GM21576 (cell line): ENCODE results near the gene LYRM4.

Experiments used
- ATAC-seq: cut with Tn5 transposase; IDR thresholded peaks from one replicate; pipeline ENCODE4 v1.9.1; 2021; ENCODE audit warnings: mild to moderate bottlenecking, moderate library complexity; ENCODE audit not compliant: unreplicated experiment

Gene LYRM4

DNA sequence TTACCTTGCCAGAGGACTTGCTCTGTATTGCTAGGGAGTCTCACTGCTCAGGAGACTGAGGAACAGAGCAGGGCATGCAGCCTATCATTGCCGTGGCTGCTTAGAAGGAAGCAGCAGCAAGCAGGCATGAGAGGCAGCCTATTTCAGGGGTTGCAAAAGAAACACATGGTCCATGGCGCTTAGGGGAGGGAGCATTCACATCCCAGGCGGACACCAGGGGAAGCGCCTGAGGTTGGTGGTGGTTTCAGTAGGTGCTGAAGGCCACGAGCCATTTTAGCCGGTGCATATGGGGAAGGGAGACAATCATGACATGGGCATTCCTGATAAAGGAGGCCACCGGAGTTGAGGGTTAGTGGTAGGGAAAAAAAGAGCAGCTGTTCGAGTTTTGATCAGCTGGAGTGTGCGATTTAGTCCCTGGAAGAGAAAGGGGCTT, 21.5 kb upstream of the LYRM4 start:
- no peak for ATAC-seq

DNA sequence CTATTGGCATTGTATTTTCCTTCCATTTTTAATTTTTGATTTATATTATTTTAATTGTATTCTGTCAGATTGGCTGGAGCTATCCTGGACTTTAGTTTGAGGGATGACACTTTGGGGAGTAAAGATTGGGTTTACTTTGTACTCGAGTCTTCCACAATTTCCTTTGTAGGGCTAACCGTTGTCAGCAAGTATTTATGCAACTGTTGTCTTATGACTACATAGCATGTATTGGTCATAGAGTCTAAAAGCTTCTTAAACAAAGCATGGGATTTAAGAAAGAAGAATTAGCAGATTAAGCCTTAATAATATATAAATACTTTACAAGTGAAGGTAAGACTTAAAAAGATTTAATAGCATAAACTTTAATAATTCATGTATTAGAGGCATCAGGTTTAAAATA, 20.2 kb upstream of the LYRM4 start:
- no peak for ATAC-seq

DNA sequence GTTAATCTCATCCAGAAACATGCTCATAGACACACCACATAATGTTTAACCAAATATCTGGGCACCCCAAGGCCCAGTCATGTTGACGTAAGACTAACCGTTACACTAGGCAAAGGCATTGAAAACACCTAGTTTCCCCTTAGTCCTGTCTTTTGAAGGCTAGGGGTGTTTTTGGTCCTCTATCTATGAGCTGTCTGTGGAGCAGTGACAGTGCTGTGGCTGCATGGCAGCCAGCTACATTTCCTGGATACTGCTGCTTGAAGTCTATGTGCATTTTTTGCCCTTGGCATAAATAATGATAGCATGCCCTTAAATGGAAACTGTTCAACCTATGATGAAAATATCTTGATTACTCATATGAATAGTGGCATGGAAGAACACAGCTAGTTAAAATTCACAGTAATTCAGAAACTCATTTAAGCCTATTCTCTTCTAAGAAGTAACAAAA, 19.2 kb upstream of the LYRM4 start:
- ATAC-seq, result no peak

DNA sequence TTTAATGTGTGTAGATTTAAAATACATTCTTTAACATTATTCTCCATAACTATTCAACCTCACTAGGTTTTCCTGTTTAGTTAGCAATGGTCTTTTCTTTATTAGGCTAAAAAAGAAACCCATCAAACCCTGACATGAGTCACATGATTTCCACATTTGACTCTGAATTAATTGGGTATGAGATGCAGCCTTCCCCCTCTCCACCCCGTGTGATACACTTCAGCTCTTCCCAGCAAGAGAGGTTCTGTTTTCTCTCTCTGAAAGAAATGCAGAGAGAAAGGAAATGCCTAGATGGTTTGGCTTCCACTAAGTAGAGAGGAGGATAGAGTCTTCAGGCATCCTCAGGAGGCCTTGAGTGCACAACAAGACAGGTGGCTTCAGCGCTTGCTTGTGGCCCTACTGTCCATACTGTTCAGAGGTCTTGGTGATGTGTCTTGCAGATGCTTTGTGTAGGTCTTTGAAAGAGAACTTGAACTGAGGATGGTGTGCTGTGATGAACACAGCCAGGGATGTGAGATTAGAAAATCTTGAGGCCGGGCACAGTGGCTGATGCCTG, 17.9 kb upstream of the LYRM4 start:
- no peak for ATAC-seq

DNA sequence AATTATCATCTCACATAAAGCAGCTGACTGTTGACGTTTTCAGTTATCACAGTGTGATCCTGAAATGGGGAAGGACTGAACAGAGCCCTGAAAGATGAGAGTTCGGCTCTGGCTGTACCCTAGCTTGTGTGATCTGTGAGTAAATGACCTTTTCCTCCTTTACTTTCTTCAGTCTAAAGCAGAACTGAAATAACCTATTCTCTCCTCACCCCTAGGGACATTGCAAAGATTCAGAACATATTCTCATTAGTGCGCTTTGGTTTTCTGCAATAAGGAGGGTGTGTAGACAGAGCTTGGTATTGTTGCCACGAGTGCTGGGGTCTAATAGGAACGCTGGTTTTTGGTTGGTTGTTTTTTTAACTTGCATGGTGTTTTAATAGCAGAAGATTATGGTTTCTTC, 17.3 kb upstream of the LYRM4 start:
- peak; percentile 72 for ATAC-seq

DNA sequence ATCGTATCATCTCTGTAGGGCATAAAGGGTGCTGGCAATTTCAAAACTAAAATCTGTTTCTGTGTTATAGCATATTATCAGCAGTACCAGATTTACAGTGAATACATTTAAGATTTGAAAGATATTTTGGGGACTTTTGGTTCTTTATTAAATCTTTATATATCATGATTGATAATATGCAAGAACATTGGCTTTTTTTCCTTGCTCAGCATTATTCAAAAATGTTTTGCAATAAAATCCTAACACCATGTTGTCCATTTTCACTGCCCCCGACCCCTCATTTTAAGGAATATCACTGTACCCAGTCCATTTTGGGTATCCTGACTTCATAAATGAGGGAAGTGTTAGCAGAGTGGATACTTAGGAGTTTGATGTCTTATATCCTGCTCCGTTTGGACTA, 16.8 kb upstream of the LYRM4 start:
- no peak for ATAC-seq

DNA sequence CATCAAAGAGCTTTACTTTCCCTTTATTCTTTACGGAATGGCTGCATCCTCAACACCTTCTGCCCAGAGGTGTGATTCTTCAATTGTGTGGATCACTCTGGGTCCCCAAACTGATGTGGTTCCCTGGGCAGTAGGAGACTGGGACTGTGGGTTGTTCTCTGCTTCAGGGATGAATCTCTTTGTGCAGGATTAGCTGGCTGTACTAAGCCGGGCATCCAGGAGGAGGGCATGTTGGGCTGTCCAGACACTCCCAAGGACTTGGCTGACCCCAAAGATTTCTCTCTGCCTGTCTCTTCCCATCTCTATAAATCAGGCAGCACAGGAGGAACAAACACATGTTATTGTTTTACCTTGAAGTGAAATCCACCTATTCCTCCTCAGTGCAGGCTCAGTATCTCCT, 15.8 kb upstream of the LYRM4 start:
- no peak for ATAC-seq

DNA sequence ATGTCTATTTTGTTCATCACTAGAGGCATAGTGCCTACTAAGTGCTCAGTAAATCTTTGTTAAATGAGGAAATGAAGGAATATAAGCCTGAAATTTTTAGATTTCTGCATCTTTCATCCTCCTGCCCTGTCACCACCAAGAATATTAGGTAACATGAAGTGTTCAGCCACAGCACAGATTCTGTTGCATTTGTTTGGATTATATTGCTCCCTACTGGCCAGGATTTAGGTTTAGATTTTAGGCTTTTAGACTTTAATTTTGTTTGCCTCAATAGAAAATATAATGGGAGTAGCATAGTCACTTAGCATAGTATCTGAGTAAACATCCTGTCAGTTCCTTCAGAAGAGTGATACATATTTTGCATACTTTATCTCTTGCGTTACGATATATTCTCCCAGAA, 14.7 kb upstream of the LYRM4 start:
- ATAC-seq, result no peak

DNA sequence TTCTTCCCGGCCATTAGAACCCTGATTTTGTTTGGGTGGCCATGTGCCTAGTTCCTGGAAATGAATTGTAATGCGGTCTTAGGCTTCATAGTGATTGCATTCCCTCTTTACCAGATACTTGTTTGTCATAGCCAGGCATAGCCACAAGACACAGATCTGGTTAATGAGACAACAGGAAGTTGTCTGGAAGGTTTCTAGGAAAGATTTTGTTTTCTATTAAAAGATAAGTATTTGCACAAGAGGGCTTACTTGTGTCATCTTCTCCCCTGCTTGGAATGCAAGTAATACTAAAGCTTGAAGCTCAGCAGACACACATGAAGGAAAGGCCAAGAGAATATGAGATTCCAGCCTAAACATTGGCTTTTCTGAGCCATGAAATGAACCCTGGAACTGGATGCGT, 13.5 kb upstream of the LYRM4 start:
- ATAC-seq, result no peak

DNA sequence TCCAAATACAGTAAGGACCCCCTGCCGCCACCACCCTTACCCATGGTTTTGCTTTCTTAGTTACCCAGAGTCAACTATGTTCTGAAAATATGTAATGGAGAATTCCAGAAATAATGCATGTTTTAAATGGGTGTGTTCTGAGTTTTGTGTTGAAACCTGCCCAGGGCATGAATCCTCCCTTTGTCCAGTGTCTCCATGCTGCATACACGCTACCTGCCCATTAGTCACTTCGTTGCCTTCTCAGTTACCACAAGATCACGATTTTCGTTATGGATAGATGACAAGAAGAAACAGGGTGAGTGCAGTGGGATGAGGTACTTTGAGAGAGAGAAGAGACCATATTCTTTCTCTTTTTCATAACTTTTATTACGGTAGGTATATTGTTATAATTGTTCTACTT, 11.2 kb upstream of the LYRM4 start:
- no peak for ATAC-seq

DNA sequence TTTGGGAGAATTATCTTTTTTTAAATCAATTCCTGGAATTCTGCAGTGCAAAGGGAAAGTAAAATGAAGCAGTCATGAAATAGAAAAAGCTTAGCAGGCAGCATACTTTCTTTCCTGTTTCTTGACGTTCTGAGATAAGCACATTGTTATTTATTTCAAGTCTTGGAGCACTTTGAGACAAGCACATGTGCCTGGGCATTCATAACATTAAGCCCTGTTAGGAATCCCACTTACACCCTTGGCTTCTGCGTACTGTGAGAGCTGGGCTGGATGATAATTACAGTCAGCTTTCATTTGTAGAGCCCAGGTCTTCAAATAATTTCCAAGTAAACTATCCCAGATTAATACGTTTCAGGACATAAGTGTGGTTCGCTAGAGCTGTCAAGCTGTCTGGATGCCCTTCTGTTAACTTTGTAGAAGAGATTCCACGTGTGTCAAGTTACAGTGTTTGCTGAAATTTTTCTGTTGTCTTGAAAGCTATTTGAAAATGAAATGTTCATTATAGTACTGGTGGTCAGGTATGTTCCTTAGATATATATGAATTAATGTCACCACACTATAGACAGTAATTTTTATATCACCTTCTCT, 9.4 kb upstream of the LYRM4 start:
- no peak for ATAC-seq

DNA sequence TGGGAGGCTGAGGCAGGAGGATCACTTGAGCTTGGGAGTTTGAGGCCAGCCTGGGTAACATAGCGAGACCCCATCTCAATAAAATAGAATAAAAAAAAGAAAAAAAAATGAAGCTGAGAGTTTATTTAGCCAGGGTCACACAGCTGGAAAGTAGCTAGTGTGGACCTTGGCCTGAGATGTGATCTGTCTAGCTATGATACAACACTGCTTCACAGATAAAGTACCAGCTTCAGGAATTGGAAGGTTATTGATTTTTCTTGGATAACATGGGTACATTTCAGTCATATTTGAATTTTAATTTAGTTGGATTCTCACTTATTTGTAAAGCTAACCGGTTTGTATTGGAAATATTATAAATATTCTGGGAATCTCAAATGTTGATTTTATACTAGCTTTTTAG, 5.7 kb upstream of the LYRM4 start:
- no peak for ATAC-seq

DNA sequence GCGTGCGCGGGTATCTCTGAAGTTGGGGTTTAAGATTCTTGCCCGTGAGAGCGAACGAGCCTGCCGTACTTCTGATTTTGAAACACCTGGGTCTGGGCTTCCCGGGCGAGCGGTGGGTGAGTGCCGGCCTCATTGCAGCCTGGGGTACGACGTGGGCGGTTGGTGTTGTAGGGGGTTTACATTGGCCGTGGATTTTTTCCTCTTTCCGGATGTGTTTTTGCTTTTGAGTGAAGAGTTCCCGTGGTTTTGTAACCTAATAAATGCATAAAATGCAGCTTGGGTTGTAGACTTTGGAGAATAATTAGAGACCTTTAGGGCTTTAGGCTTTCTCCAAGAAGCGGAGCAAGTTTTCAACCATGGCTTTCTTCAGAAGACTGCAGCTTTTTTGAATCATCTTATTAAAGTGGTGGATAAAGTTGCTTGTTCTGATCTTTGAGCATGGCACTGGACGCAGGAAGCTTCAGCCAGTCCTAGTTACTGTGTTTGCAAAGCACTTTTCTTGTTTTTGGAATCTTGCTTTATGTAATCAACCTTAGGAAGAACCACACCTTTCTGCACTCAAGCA, 877 bp upstream of the LYRM4 start:
- ATAC-seq, result no peak

DNA sequence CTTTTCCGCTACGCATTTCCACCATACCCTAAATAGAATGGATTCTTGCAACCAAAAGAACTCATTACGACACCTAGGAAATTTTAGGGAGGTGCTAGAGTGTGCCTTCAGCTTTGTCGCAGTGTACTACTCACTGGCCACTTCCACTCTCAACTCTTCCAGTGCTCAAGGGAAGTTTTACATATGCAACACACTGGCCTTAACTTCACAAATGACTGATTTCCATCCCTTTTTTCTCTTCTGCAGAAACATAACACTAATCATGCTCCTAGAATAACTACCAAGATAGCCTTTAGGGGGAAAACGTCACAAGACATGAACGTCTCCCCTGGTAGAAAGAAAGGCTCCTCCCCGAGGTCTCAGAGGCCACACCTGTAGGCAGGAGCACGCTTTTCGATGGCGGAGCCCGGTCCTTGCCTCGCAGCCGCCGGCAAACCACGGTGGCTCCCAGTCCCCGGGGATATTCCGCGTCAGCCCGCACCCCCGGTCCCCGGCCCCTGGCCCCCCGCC, 584 bp downstream of the LYRM4 start:
- ATAC-seq, result peak; percentile 61

DNA sequence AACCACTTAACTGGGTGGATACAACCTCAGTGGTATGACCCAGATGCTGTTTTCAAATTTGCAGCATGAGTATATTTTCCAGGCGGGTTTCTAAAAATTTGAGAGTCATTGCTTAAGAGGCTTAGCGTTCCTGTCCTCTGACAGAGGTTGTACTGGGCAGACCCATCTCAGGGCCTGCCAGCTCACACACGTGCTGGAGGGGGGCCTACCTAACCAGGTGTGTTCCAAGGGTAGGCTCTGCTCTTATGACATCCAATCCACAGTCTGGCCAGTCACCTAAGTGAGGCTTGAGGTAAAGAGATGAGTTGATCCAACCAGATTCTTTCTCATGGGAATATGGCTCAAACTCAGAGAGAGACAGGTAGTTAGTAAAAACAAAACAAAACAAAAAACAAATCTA, 1.3 kb downstream of the LYRM4 start:
- ATAC-seq, result no peak

DNA sequence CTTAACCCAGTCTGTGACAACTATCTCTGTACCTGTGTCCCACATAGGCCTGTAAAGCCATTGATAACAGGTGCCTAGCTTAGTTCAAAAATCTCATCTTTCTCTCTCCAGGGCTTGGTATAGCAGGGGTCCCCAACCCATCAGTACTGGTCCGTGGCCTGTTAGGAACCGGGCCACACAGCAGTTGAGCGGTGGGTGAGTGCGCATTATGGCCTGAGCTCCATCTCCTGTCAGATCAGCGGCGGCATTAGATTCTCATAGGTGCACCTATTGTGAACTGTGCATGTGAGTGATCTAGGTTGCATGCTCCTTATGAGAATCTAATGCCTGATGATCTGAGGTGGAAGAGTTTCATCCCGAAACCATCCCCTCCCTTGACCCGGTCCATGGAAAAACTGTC, 3.4 kb downstream of the LYRM4 start:
- ATAC-seq, result no peak

DNA sequence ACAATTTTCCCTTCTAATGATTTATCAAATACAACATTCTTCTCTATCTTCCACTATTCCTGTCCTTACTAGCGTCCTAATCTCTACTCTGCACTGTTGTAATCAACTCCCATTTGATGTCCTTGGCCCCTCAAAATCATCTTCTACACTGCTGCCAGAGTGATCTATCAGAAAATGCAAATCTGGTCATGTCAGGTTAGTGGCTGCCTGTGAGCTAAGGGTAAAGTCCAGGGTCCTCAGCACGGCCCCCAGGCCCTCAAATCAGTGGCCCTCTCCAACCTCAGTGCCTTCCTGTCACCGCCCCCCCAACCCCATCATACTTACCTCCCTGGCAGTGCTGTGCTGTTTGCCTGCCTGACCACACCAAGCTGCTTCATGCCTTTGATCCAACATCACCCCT, 3.8 kb downstream of the LYRM4 start:
- ATAC-seq, result no peak

DNA sequence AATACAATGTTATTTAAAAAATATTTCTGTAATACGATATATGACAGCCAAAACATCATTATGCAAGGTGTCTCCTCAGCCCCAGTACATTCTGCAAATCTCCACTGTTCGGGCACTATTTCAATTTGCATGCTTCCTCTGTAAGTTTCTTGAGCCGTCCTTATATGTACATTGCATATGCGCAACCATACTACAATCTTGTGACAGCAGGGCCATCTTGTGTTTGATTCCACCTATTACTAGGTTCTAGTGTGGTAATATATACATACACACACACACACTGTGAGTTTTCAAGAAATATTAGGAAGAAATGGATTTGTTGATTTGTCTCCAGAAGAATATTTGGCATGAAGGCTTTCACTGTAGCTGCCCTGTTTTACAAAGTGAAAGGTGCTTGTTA, 9.8 kb downstream of the LYRM4 start:
- no peak for ATAC-seq

DNA sequence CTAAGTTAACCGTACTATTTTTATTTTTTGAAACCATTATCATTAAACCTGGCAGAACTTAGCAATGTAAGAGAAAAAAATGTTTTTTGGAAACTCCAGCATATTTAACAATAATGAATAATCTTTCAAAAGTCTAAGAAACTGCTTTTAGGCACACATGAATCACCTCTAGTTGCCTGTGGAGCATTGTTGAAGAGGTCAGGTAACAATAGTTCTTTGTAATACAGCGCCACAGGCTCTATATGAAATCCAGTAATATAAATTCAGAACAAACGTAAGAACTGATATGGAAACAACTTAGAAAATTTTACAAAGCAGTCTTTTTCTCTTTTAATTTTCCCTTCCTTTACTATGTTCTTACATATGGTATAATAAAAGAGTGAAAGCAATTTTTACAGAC, 10.3 kb downstream of the LYRM4 start:
- no peak for ATAC-seq

DNA sequence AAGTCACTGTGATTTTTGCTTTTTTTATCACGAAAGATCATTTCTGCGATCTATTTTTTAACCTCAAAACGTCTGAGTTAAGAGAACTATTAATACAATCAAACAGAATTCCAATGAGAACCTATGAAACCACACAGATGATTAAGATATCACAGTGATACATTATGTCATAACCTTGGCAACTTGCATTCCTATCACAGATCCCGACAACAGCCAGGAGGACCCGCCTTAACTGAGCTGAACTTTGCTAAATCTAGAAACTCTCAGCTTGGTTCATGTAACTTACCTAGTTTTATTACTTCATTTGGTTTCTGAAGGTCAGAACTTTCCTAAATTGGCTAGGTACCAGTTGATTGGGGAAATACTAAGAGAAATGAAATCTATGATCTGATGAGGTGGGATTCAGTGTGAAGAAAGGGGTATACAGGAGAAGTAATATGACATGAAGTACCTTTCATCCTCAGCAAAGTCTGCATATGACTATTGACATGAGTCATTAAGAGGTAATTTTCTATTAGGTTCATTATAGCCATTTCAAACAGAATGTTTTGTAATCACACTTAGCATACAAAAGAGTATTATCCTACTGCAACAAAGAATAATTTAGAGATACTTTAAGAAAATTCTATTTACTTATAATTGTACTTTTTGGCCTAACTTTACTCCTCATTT, 11.2 kb downstream of the LYRM4 start:
- no peak for ATAC-seq

DNA sequence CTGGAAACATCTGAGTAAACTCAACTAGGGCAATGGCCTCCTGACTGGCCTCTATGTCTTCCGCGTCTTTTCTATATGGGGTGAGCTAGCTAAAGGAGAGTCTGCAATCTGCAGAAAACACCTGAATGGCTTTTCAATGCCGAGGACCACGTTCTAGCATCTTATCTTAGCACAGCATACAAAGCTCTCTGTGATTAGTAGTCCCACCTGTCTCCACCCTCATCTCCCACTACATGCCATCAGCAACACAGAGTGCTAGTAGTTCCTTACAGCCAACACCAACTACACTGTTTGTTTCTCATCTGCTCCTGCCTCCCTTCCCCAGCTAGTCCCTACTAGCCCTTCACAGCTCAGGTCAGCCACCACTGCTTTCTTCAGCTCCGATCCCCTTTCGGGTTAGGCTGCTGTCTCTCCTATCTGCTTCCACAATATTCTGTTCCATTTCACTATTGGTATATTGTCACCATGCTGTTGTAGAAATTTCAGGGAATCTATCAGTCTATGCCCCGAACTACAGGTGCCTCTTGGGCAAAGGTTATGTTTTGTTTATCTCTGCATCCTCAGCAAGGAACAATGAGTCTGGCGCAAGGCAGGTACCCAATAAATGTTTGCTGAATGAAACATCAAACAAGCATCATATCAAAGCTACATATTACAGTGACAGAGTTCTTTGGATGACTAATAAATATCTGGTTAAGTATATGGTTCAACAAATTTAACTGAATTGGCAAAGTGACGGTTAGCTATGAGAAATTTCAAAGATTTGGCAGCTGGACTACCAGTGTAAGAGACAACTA, 12.2 kb downstream of the LYRM4 start:
- ATAC-seq, result no peak
